ENCODE measurements around the gene TOMM5. TPM values are rescaled to one million over a fixed set of nuclear protein-coding genes. Genes with fewer than 3 reads are reported as not detected.
"Not testable (repeated sequence)": the region's sequence is repeated elsewhere in the genome, so short reads cannot be mapped to it uniquely, and the experiment has no call there.

The TOMM5 gene
- total RNA-seq, 1 experiment from 2014 or later: 252 TPM

GRCh38 chr9:37608250-37608649 is 15.9 kb upstream of the TOMM5 start:
- ChIA-PET POLR2A (ENCODE audit: unreplicated experiment) (no interaction called here), CTCF (no interaction called here)
- H3K79me2 ChIP-seq (ENCODE audit: low read length): no peaks in the 10 kb centered on the region
- no peak for ATAC-seq
- H3K4me3 ChIP-seq (ENCODE audit: low read length): no peak overlapping the region
- H3F3A ChIP-seq (ENCODE audit: low read length, unreplicated experiment): no peaks in the 10 kb centered on the region
- no peaks in the 10 kb centered on the region for H4K20me1 ChIP-seq (ENCODE audit: low read length)
- TF ChIP-seq EZH2 (IDR thresholded peaks at IDR 0.05; ENCODE audit: low read length, unreplicated experiment): no peak
- TF ChIP-seq CTCF (conservative IDR thresholded peaks at IDR 0.05; ENCODE audit: low read depth, low read length): no peak
- TF ChIP-seq EZH2phosphoT487 (IDR thresholded peaks at IDR 0.05; ENCODE audit: borderline replicate concordance, low read length): no peak
- H3K4me1 ChIP-seq (ENCODE audit: insufficient read depth, low read length): peaks cover 2% of the 10 kb centered on the region
- DNase-seq: no peak
- peaks cover 11% of the 10 kb centered on the region; the same call in 1 of the 2 replicates for H3K27me3 ChIP-seq (ENCODE audit: low read length)
- no TSS peak for BruUV-seq (replicated peaks)
- H3K9me2 ChIP-seq (replicated peaks; ENCODE audit: low read length): no peaks in the 10 kb centered on the region
- H3K36me3 ChIP-seq (ENCODE audit: low read depth, low read length): no peaks in the 10 kb centered on the region
- H3K9me3 ChIP-seq (ENCODE audit: low read length): no peaks in the 10 kb centered on the region
- H3K4me2 ChIP-seq (ENCODE audit: low read length): no peak overlapping the region
- intact Hi-C loops (cut with micrococcal nuclease): no loop called here
- no peak overlapping the region for H3K9ac ChIP-seq (ENCODE audit: low read length)
- H2AFZ ChIP-seq (ENCODE audit: low read length): no peak overlapping the region
- no peak overlapping the region for H3K27ac ChIP-seq (ENCODE audit: low read length)

- ChIA-PET POLR2A (ENCODE audit: unreplicated experiment) (no interaction called here), CTCF (no interaction called here)
- Histone ChIP-seq H3K36me3 (ENCODE audit: low read depth, low read length) (no peaks in the 10 kb centered on the region), H3K27ac (ENCODE audit: low read length) (no peak overlapping the region), H3K9ac (ENCODE audit: low read length) (no peak overlapping the region), H3K4me1 (ENCODE audit: insufficient read depth, low read length) (peaks cover 13% of the 10 kb centered on the region), H3K27me3 (ENCODE audit: low read length) (peaks cover 11% of the 10 kb centered on the region; the same call in 1 of the 2 replicates), H3K79me2 (ENCODE audit: low read length) (no peaks in the 10 kb centered on the region), H3K9me3 (ENCODE audit: low read length) (no peaks in the 10 kb centered on the region), H3K4me3 (ENCODE audit: low read length) (no peak overlapping the region), H3K4me2 (ENCODE audit: low read length) (no peak overlapping the region), H2AFZ (ENCODE audit: low read length) (no peak overlapping the region), H4K20me1 (ENCODE audit: low read length) (no peaks in the 10 kb centered on the region), H3F3A (ENCODE audit: low read length, unreplicated experiment) (no peaks in the 10 kb centered on the region), H3K9me2 (replicated peaks; ENCODE audit: low read length) (no peaks in the 10 kb centered on the region)
- no TSS peak for BruUV-seq (replicated peaks)
- DNase-seq (peak; percentile 8), ATAC-seq (no peak)
- intact Hi-C loops (cut with micrococcal nuclease): no loop called here
- TF ChIP-seq CTCF (conservative IDR thresholded peaks at IDR 0.05; ENCODE audit: low read depth, low read length) (no peak), EZH2phosphoT487 (IDR thresholded peaks at IDR 0.05; ENCODE audit: borderline replicate concordance, low read length) (no peak), EZH2 (IDR thresholded peaks at IDR 0.05; ENCODE audit: low read length, unreplicated experiment) (no peak)
These were observed 11.9 kb upstream of the TOMM5 start for GRCh38 chr9:37604296-37604695.

- H3K27ac ChIP-seq (ENCODE audit: low read length): peak overlapping the region; percentile 34
- ChIA-PET CTCF (no interaction called here), POLR2A (ENCODE audit: unreplicated experiment) (no interaction called here)
- no peak for TF ChIP-seq EZH2phosphoT487 (IDR thresholded peaks at IDR 0.05; ENCODE audit: borderline replicate concordance, low read length)
- no peak for TF ChIP-seq CTCF (conservative IDR thresholded peaks at IDR 0.05; ENCODE audit: low read depth, low read length)
- TF ChIP-seq EZH2 (IDR thresholded peaks at IDR 0.05; ENCODE audit: low read length, unreplicated experiment): no peak
- peaks cover 10% of the 10 kb centered on the region; the same call in 1 of the 2 replicates for H3K27me3 ChIP-seq (ENCODE audit: low read length)
- H3K4me2 ChIP-seq (ENCODE audit: low read length): peak overlapping the region; percentile 53
- intact Hi-C loops (cut with micrococcal nuclease): no loop called here
- H3K79me2 ChIP-seq (ENCODE audit: low read length): no peaks in the 10 kb centered on the region
- no TSS peak for BruUV-seq (replicated peaks)
- H3K4me1 ChIP-seq (ENCODE audit: insufficient read depth, low read length): peaks cover 13% of the 10 kb centered on the region
- ATAC-seq: peak; percentile 85
- peak overlapping the region; percentile 9; the same call in 1 of the 2 replicates for H2AFZ ChIP-seq (ENCODE audit: low read length)
- H3K9ac ChIP-seq (ENCODE audit: low read length): no peak overlapping the region
- peak; percentile 81 for DNase-seq
- H3K9me2 ChIP-seq (replicated peaks; ENCODE audit: low read length): no peaks in the 10 kb centered on the region
- no peaks in the 10 kb centered on the region for H4K20me1 ChIP-seq (ENCODE audit: low read length)
- peak overlapping the region; percentile 7; the same call in 1 of the 2 replicates for H3K4me3 ChIP-seq (ENCODE audit: low read length)
- no peaks in the 10 kb centered on the region for H3K9me3 ChIP-seq (ENCODE audit: low read length)
- no peaks in the 10 kb centered on the region for H3K36me3 ChIP-seq (ENCODE audit: low read depth, low read length)
- no peaks in the 10 kb centered on the region for H3F3A ChIP-seq (ENCODE audit: low read length, unreplicated experiment)
These were observed 10.4 kb upstream of the TOMM5 start for GRCh38 chr9:37602817-37603216.

- H4K20me1 ChIP-seq (ENCODE audit: low read length); H3K9ac ChIP-seq (ENCODE audit: low read length); H3K27me3 ChIP-seq (ENCODE audit: low read length); H3K4me2 ChIP-seq (ENCODE audit: low read length); H3K9me2 ChIP-seq (replicated peaks; ENCODE audit: low read length); H3K79me2 ChIP-seq (ENCODE audit: low read length); BruUV-seq (replicated peaks); ATAC-seq; H3K36me3 ChIP-seq (ENCODE audit: low read depth, low read length); DNase-seq; H3K4me3 ChIP-seq (ENCODE audit: low read length); POLR2A ChIA-PET (ENCODE audit: unreplicated experiment); CTCF ChIA-PET; H3F3A ChIP-seq (ENCODE audit: low read length, unreplicated experiment); H3K9me3 ChIP-seq (ENCODE audit: low read length); H3K27ac ChIP-seq (ENCODE audit: low read length); intact Hi-C loops (cut with micrococcal nuclease): not testable (repeated sequence)
- Histone ChIP-seq H2AFZ (ENCODE audit: low read length) (peak overlapping the region; percentile 9; the same call in 1 of the 2 replicates), H3K4me1 (ENCODE audit: insufficient read depth, low read length) (peaks cover 13% of the 10 kb centered on the region)
These were observed 9.7 kb upstream of the TOMM5 start for GRCh38 chr9:37602061-37602460.

All from PC-3 (cell line).